Vagina (tissue), 2 donors: ENCODE results near the gene GNG8. TPM values are rescaled to one million over a fixed set of nuclear protein-coding genes. Genes with fewer than 3 reads are reported as not detected.

ENCODE experiments used
- DNase-seq, 2 donors: peaks; one replicate each; pipeline ENCODE4 v3.0.0-alpha.2; 2017; ENCODE audit errors: extremely low spot score in 2 of 2
- H3K27ac ChIP-seq: fragments of 200-600 bp; sonication (generic); one replicate; pipeline ENCODE4 v1.5.1; 2019
- H3K27me3 ChIP-seq: fragments of 200-600 bp; sonication (generic); one replicate; pipeline ENCODE4 v1.5.1; 2019
- H3K36me3 ChIP-seq, 2 donors: fragments of 200-600 bp; sonication (generic); one replicate each; pipeline ENCODE4 v1.5.1; 2017 to 2019
- H3K4me1 ChIP-seq: fragments of 200-600 bp; sonication (generic); one replicate; pipeline ENCODE4 v1.5.1; 2019
- H3K4me3 ChIP-seq, 2 donors: fragments of 200-600 bp; sonication (generic); 1 replicate in 1 of 2; 2 replicates in 1 of 2; pipeline ENCODE4 v1.5.1; 2016 to 2019
- H3K9me3 ChIP-seq: fragments of 200-600 bp; sonication (generic); one replicate; pipeline ENCODE4 v1.5.1; 2019
- CTCF ChIP-seq, 3 experiments: fragments of 450-650 bp in 2 of 3; fragments of 200-600 bp in 1 of 3; sonication (generic) in 1 of 3; IDR thresholded peaks; one replicate each; pipeline ENCODE4 v1.5.1; 2017 to 2019; ENCODE audit warnings: antibody characterized with exemption in 3 of 3, mild to moderate bottlenecking in 2 of 3, moderate library complexity in 2 of 3
- POLR2A ChIP-seq, 2 donors: fragments of 450-650 bp; IDR thresholded peaks; one replicate each; pipeline ENCODE4 v1.6.1; 2017; ENCODE audit warnings: antibody characterized with exemption in 2 of 2, mild to moderate bottlenecking in 2 of 2, moderate library complexity in 2 of 2
- POLR2AphosphoS5 ChIP-seq, 2 donors: sonication (generic); formaldehyde crosslinking; IDR thresholded peaks; one replicate each; pipeline ENCODE4 v1.9.0; 2017; ENCODE audit warnings: antibody characterized with exemption in 2 of 2, mild to moderate bottlenecking in 2 of 2, low read depth in 1 of 2; ENCODE audit not compliant: insufficient read depth in 1 of 2
- intact Hi-C: fragments of 100-400 bp; cut with DNase I; formaldehyde crosslinking; loops from one replicate; pipeline ENCODE4 v1.15.1; 2023
- total RNA-seq: library from RNA; depleted of rRNA; stranded (reverse); fragments of >200 nt; gene quantifications from one replicate; pipeline ENCODE4 v1.2.3, GENCODE V29; 2016

Gene GNG8
- total RNA-seq, 1 donor from 2014 or later = not detected

DNA sequence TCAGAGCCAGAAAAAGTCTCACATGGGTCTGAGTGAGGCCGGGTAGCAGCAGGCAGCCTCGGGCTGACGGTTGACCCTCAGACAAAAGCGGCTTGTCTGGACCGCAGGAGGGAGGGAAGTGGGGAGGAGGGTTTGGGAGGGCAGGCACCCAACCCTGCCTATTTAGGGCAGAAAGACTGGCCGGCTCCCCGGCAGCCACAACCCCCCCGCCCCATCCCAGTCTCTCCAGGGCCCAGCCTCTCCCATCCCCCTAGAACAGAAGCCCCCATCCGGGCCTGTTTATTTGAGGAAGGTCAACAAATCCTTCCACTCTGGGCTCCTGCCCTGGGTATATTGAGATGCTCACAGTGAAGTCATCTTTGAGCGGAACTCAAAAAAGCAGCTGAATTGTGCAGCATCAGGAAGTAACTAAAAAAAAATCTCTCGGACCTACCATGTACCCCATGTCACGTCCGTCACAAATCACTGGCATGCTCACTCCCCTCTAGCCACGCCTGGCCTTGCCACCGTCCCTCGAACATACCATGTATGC is 18.7 kb upstream of the GNG8 start:
- no peak for DNase-seq
- intact Hi-C loops = no loop called here
- H3K27me3 ChIP-seq = no peaks in the 10 kb centered on the region
- H3K27ac ChIP-seq = peak overlapping the region; percentile 66
- no peaks in the 10 kb centered on the region for H3K36me3 ChIP-seq
- no peaks in the 10 kb centered on the region for H3K9me3 ChIP-seq
- H3K4me3 ChIP-seq = no peak overlapping the region
- H3K4me1 ChIP-seq = peaks cover 15% of the 10 kb centered on the region
- TF ChIP-seq POLR2AphosphoS5 (IDR thresholded peaks at IDR 0.05; ENCODE audit: insufficient read depth in 1 of 2, low read depth in 1 of 2) = peak in 1 of 2 donors; percentile 40
- TF ChIP-seq CTCF (IDR thresholded peaks at IDR 0.05) = no peak

GRCh38 chr19:46650445-46650844 is 14.4 kb upstream of the GNG8 start:
- intact Hi-C loops = no loop called here
- no peak overlapping the region for H3K27ac ChIP-seq
- no peaks in the 10 kb centered on the region for H3K4me1 ChIP-seq
- no peak overlapping the region for H3K4me3 ChIP-seq
- no peaks in the 10 kb centered on the region for H3K9me3 ChIP-seq
- H3K36me3 ChIP-seq = no peaks in the 10 kb centered on the region
- TF ChIP-seq POLR2A (IDR thresholded peaks at IDR 0.05) (no peak), POLR2AphosphoS5 (IDR thresholded peaks at IDR 0.05; ENCODE audit: insufficient read depth in 1 of 2, low read depth in 1 of 2) (no peak), CTCF (IDR thresholded peaks at IDR 0.05) (no peak)
- H3K27me3 ChIP-seq = no peaks in the 10 kb centered on the region
- no peak for DNase-seq

GRCh38 chr19:46648961-46649960 is 13.3 kb upstream of the GNG8 start:
- intact Hi-C loops = no loop called here
- H3K4me1 ChIP-seq = no peaks in the 10 kb centered on the region
- H3K27ac ChIP-seq = no peak overlapping the region
- TF ChIP-seq POLR2AphosphoS5 (IDR thresholded peaks at IDR 0.05; ENCODE audit: insufficient read depth in 1 of 2, low read depth in 1 of 2) (no peak), POLR2A (IDR thresholded peaks at IDR 0.05) (no peak), CTCF (IDR thresholded peaks at IDR 0.05) (no peak)
- no peaks in the 10 kb centered on the region for H3K36me3 ChIP-seq
- H3K9me3 ChIP-seq = no peaks in the 10 kb centered on the region
- no peak overlapping the region for H3K4me3 ChIP-seq
- no peak for DNase-seq
- no peaks in the 10 kb centered on the region for H3K27me3 ChIP-seq

DNA sequence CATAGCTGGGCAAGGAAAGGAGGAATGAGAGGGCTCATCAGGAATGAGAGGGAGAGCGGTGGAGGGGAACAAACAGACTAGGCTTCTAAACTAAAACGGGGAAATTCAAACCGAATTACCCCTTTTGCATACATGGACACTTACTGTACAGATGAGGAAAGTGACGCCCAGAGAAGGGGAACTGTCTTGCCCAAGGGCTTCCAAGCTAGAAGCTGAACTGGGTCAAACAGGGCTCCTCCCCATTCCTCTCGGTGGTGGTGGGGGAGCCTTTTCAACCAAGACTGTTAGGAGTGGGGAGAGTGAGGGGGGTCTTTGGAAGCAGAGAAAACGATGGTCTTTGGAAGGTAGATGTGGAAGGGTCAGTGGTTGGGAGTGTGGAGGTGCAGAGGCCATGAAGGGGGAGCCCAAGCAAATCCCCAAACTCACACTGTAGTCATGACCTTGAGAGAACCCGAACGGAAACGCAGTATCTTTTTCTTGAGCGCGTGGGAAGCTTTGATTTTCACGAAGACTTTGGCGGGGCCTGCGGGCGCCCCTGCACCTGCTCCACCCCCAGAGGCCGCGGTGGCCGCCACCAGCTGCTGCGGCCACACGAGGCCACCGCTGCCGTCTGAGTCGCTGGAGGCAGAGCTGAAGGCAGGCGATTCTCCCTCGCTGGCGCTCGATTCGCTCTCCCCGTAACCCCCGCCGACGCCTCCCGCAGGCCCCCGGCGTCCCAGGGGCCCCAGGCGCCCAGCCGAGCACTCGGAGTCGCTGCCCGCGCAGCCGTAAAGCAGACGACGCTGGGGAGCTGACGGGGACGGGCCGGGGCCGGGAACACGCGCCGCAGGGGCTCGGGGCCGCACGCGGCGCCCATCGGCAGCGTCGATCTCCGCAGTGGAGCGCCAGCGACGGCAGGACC is 12.3 kb upstream of the GNG8 start:
- intact Hi-C loops = no loop called here

More for the DNA sequence above, 12.3 kb upstream of the GNG8 start:
- H3K4me1 ChIP-seq = no peaks in the 10 kb centered on the region
- H3K27ac ChIP-seq = no peak overlapping the region
- no peak for DNase-seq
- no peaks in the 10 kb centered on the region for H3K27me3 ChIP-seq
- H3K36me3 ChIP-seq = no peaks in the 10 kb centered on the region
- no peaks in the 10 kb centered on the region for H3K9me3 ChIP-seq
- H3K4me3 ChIP-seq = no peak overlapping the region
- TF ChIP-seq POLR2A (IDR thresholded peaks at IDR 0.05) = no peak
- TF ChIP-seq POLR2AphosphoS5 (IDR thresholded peaks at IDR 0.05; ENCODE audit: insufficient read depth in 1 of 2, low read depth in 1 of 2) = no peak
- TF ChIP-seq CTCF (IDR thresholded peaks at IDR 0.05) = no peak
